A673 (cell line): ENCODE measurements around the gene ZNF772.

Source experiments
- EZH2 ChIP-seq: fragments of 200-600 bp; sonication (generic); IDR thresholded peaks from 2 replicates; pipeline ENCODE4 v1.6.1; 2017; ENCODE audit warnings: borderline replicate concordance, low read depth, mild to moderate bottlenecking, mixed read lengths, antibody characterized with exemption, low read length; ENCODE audit not compliant: poor library complexity, severe bottlenecking
- TF ChIP-seq, protein P1 (sequence below): fragments of 300-800, 200-600 bp; sonication (generic); conservative IDR thresholded peaks from 2 replicates; pipeline ENCODE4 v1.5.1; 2017; ENCODE audit warnings: low read depth, mild to moderate bottlenecking, antibody characterized with exemption, low read length, moderate library complexity, mixed read lengths

DNA sequence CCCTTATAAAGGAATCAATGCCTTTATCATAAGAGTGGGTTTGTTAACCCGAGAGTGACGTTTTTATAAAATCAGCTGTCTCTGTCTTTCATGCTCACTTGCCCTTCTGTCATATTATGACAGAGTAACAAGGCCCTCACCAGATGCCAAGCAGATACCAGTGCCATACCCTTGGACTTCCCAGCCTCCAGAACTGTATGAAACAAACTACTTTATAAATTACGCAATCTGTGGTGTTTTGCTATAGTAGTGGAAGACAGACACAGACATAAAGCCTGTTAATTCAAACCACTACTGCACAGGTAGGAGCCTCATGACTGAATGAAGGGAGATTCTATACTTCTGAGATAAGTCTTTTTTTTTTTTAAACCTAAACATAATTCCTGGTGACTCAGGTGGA is 25.1 kb downstream of the ZNF772 start:
- TF ChIP-seq, protein P1, sequence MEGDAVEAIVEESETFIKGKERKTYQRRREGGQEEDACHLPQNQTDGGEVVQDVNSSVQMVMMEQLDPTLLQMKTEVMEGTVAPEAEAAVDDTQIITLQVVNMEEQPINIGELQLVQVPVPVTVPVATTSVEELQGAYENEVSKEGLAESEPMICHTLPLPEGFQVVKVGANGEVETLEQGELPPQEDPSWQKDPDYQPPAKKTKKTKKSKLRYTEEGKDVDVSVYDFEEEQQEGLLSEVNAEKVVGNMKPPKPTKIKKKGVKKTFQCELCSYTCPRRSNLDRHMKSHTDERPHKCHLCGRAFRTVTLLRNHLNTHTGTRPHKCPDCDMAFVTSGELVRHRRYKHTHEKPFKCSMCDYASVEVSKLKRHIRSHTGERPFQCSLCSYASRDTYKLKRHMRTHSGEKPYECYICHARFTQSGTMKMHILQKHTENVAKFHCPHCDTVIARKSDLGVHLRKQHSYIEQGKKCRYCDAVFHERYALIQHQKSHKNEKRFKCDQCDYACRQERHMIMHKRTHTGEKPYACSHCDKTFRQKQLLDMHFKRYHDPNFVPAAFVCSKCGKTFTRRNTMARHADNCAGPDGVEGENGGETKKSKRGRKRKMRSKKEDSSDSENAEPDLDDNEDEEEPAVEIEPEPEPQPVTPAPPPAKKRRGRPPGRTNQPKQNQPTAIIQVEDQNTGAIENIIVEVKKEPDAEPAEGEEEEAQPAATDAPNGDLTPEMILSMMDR, result no peak
- no peak for TF ChIP-seq EZH2
